ENCODE results near the gene ULK4.
"Not testable (repeated sequence)": the region's sequence is repeated elsewhere in the genome, so short reads cannot be mapped to it uniquely, and the experiment has no call there.

The ULK4 gene

DNA sequence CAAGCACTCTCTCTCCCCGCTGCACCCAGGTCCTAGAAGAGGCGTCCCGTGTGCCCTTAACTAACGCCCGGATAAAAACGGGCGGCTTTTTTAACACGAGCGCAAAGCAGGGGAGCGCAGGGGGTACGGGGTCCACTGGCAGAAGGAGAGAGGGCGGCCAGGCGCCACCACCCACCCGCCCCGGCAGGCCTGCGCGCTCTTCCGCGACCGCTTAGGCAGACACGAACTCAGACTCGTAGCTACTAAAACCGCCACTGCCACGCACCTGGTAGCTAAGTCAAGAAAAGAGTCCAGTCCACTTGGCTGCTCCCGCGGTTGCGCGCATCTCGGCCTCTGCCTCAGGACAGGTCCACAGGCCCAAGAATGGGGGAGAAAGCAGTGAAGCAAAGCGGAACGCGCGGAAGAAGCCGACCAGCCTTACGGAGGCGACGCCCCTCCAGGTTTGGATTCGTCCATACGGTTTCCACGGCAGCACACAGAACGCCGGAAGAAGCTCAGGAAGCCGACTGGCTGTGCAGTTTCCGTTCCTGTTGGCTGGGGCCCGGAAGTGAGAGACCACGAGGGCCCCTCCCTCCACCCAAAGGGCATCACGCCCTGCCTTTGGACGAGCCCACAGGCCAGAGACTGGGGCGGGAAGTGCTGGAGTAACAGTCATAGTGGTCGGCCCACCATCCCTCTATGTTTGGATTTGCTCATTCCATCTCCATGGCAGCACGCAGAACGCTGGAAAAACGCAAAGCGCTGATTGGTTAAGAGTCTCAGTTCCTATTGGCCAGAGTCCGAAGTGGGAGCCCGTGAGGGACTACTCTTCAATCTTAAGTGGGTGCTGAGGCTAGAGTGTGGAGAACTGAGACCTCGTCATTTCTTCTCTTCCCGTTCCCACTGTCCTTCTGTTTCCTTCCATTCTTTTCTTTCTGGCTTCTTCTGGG is at the start of gene ULK4:
TSS of gene ULK4 (minus strand) at position 353 of the 929 bp plus-strand sequence. CDS start 7,344 bp downstream, outside the sequence.
- DNase-seq: peak; percentile 94

DNA sequence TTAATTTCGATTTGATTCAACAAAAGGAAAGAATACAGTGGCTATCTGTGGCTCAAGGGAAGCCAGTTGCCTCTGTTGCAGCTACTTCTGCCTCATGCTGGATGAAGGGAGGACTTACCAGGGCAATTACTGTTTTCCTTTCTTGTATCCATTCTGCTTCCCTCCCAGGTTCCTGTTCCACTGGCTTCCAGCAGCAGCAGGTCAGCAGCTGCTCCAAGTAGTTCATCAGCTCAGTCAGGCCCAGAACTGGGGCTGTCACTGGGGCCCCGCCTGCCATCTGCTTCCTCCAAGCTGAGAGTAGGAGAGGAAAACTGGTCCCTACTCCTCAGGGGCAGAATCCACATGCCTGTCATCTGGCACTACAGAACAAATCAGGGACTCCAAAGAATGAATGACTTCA is 48.6 kb upstream of the ULK4 start:
- no peak for DNase-seq

DNA sequence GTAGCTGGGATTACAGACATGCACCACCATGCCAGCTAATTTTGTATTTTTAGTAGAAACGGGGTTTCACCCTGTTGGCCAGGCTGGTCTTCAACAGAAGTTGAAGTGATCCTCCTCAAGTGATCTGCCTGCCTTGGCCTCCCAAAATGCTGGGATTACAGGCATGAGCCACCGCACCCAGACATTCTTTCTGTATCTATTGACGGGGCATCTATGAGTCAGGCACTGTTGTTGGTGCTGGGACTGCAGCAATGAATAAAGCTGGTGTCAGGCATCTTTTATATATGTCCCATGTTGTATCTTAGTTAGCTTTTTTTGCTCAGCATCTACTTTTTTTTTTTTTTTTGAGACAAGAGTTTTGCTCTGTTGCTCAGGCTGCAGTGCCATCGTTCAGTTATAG is 47.6 kb upstream of the ULK4 start:
- no peak for DNase-seq

DNA sequence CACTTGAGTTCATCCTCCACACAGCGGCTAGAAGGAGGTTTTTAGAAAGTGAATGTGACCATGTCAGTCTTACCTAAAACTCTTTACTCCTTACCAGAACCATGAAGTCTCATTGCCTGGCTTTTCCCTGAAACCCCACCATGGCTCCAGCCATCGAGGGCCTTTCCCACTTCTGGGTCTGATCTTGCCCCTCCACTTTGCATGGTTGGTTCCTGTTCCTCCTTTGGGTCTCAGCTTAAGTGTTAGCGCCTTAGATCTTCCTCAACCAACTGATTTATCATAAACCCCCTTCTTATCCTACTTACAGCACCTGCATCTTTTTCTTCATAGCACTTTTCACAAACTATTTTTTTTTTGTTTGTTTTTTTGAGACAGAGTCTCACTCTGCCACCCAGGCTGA is 45.9 kb upstream of the ULK4 start:
- no peak for DNase-seq

DNA sequence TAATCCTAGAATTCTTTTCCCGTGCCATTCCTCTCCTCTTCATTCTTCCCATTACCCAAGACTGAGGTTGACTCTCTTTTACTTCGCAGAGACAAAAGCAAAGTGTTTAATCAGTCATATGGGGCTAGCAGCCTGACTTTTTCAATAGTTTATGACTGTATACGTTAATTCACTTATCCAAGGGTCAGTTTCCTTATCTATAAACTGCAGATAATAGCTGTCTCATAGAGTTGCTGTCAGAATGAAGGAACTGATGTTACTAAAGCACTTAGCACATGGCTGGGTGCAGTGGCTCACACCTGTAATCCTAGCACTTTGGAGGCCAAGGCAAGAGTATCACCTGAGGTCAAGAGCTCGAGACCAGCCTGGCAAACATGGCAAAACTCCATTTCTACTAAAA is 43.5 kb upstream of the ULK4 start:
- no peak for DNase-seq

DNA sequence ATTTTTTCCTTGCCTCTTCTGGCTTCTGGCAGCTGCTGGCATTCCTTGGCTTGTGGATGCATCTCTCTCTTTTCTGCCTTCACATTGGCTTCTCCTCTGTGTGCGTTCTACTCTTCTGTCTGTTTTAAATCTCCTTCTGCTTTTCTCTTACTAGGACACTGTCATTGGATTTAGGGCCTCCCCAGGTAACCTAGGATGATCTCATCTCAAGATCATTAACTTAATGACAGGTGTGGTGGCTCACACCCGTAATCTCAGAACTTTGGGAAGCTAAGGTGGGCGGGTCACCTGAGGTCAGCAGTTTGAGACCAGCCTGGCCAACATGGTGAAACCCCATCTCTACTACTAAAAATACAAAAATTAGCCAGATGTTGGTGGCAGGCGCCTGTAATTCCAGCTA is 40.9 kb upstream of the ULK4 start:
- no peak for DNase-seq

DNA sequence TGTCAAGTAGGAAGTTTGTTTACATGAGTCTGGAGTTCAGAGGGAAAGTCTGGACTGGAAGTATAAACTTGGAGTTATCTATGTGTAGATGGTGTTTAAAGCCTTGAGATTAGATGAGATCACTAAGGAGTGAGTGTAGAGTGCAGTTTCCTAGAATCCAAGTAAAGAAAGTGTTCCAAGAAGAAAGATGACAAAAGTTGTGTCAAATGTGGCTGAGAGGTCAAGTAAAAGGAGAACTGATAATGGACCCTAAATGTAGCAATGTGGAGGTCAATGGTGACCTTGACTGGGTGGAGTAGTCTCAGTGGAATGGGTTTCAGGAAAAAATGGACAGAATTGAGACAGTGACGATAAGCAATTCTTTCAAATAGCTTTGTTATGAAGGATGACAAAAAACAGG is 39.9 kb upstream of the ULK4 start:
- no peak for DNase-seq

DNA sequence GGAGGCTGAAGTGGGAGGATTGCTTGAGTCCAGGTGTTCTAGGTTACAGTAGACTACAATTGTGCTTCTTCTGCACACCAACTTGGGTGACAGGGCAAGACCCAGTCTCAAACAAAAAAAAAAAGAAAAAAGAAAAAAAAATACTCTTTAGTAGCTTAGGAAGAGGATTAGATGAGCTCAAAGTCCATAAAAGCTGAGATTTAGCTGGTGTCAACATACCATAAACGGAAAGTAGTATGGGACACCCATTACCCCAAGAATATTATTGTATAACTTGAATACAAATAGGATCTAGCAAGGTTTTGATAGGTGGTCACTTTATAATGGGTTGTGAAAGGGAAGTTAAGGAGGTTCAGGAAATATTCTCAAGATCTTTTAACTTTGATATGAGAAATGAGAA is 38.0 kb upstream of the ULK4 start:
- no peak for DNase-seq

DNA sequence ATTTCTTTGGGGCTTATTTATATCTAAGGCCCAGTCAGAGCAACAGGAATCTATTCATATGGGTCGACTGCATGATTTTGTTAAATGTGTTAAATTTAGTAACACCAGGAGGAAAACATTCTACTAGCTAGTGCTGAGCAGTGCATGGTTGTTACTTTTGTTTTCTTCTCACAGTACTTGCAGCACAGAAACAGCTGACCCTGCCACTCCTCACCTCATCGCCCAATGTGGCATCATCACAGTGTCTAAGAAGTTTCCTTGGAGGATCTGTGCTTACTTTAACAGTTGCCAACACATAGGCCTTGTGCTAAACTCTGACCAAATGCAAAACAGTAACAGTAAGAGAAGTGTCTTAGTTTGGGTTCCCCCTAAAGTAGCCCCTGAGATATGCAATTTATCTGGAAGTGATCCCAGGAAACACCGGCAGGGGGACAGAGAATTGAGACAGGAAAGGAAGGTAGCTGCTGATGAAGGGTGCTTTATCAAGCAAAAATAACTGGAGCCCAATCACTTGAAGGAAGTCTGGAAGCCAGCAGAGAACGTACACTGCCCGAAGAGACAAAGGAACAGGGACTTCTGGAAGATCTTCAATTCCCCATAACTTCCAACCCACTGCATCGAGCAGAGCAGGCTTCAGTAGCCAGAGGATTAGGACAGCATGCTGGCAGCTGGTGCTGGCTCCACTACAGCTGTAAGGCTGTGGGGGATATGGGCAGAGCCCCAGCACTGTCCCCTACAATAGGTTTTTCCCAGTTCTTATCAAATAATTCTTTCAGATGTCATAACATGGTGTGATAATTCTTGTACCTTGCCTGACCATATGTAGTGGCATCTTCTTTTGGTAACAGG is 36.0 kb upstream of the ULK4 start:
- no peak for DNase-seq

DNA sequence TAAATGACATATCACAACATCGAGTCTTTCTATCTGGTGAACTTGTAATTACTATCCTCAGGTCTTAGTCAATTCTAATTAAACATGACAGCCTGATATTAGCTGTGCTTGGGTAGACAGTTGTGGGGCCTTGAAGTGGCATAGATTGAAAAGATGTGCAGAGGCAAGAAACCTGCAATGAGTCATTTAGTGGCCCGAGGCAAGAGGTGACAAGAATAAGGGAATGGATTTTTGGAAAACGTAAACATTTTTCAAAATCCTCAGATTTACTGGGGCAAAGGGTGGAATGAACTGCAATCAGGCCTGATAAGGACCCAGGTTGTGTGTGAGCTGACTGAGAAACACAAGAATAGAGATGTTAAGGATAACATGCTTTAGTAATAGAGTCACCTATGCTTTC is 29.5 kb upstream of the ULK4 start:
- no peak for DNase-seq

DNA sequence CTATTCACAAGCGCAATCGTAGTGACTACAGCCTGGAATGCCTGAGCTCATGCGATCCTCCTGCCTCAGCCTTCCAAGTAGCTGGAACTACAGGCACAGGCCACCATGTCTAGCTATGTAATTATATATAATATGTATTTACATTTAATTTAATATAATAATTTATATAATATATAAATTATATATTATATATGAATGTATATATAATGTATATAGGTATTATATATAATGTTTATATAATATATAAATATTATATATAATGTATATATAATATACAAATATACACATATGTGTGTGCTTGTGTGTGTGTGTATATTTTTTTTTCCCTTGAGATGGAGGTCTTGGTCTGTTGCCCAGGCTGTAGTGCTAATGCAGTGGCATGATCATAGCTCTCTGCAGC is 27.6 kb upstream of the ULK4 start:
- DNase-seq: no peak

DNA sequence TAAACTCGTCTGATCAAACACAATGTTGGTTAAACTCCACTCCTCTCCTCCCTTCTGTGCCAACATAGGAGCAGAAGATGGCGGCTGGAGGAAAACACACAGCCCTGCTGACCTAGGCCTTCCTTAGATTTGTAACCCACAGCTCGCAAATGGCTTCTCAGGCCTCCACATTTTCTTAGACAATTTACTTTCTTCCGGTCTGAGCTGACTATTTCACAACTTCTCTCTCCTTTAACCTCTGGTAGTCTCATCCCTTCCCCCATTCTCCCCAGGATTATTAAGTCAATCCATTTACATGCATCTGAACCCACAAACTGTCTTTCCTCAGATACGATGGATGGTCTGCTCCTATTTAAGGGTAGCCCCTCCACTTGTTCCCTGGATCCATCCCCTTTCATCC is 25.7 kb upstream of the ULK4 start:
- no peak for DNase-seq

DNA sequence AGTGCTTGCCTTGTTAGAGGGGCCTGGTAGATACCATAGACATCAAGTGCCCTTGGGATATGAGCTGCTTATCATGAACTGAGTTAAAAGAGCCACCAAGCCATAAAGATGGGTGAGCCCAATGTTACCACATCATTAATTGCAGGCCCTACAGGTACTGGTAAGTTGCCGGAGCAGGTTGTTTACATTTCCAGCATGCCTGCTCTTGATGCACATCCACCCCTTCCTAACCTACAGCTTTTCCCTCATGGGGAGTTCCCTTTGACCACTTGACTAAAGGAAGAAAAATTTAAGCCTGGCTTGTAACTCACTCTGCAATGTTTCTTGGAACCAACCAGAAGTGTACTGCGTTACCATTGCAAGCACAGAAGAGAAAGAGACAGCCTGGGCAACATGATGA is 24.7 kb upstream of the ULK4 start:
- no peak for DNase-seq

DNA sequence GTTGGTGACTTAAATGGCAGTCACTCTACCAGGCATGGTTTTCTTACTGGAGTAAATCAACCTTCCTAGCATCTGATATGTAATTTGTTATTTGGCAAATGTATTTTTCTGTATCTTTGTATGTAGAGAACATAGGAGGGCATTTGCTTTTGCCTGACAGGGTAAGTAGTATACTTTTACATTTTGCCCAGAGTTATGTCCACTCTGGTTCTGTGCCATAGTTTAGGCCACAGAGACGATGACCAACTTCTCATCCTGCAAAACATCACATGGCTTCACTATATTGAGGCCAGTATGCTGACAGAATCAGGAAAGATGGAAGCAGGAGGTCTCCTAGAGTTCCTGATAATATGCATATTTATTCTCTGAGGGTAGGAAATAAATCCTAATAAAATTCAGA is 23.1 kb upstream of the ULK4 start:
- no peak for DNase-seq

DNA sequence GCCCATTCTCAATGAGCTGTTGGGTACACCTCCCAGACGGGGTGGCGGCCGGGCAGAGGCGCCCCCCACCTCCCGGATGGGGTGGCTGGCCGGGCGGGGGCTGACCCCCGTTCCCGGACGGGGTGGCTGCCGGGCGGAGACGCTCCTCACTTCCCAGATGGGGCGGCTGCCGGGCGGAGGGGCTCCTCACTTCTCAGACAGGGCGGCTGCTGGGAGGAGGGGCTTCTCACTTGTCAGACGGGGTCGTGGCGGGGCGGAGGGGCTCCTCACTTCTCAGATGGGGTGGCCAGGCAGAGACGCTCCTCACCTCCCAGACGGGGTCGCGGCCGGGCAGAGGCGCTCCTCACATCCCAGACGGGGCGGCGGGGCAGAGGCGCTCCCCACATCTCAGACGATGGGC is 21.2 kb upstream of the ULK4 start:
- not testable (repeated sequence) for DNase-seq

DNA sequence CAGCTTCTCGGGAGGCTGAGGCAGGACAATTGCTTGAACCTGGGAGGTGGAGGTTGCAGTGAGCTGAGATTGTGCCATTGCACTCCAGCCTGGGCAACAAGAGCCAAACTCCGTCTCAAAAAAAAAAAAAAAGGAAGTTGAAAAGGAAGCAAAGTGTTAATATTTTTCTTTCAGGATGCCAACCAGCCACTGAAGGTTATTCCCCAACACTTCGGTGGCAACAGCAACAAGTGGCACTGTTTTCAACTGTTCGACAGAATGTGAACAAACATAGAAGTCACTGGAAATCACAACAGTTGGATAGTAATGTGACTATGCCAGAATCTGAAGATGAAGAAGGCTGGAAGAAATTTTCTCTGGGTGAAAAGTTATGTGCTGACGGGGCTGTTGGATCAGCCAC is 15.5 kb upstream of the ULK4 start:
- not testable (repeated sequence) for DNase-seq

DNA sequence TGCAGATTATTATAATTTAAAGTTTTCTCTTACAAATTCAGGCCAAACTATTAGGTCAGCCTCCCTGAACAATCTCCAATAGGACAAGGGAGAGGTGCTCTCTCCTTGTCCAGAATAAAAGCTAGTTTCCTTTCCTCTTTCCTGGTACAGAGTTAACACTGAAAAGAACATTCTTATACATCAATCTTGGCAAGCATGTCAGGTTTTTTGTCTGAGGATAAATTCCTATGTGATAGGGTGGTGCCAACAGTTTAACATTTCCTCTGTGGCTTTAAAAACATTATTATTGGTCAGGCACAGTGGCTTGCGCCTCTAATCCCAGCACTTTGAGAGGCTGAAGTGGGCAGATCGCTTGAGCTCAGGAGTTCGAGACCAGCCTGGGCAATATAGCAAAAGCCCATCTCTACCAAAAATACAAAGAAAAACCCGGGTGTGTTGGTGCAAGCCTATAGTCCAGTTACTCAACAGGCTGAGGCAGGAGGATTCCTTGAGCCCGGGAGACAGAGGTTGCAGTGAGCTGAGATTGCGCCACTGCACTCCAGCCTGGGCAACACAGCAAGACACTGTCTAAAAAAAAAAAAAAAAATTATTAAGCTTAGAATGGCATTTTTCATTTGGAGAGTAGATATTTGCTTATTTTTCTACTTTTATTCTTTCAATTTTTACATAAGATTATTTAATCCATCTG is 13.7 kb upstream of the ULK4 start:
- no peak for DNase-seq

DNA sequence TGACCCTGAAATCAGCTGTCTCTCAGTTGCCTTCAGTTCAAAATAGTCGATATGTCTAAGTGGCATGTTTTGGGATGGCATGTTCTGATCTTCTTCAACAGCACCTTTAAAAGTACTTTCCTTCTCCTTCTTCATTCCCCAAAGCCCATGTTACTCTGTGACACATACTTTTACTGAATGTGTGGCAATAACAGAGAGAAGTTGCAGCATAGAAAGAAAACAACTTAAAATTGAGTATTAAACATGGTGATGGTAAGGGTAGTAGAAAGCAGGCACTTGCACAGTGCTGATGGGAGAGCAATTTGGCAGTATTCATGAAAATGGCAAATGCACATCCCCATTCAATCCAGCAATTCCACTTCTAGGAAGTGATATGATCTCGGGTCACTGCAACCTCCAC is 12.3 kb upstream of the ULK4 start:
- no peak for DNase-seq

DNA sequence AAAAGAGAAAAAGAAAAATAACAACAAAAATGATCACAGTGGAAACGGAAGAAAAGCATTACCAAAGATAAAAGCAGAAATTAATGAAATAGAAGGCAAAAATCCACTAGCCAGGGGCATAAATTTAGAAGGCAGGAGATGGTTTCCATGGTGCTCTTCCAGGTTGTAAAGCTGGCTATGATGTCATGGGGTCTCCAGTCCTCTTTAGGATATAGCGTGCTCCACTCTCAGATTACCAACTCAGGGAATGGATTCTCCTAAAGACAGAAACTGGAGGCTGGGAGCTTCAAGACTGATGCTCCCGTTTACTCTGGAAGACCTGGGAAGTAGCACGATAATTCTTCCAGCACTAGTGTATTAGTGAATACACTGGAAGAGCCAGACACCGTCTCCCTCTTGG is 10.9 kb upstream of the ULK4 start:
- DNase-seq: no peak

DNA sequence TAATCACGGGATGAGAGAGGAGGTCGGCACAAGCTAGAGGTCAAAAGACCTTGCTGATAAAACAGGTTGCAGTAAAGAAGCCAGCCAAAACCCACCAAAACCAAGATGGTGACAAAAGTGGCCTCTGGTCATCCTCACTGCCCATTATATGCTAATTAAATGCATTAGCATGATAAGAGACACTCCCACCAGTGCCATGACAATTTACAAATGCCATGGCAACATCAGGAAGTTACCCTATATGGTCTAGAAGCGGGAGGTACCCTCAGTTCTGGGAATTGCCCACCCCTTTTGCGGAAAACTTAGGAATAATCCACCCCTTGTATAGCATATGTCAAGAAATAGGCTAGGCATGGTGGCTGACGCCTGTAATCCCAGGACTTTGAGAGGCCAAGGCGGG is 4.3 kb upstream of the ULK4 start:
- DNase-seq: no peak

DNA sequence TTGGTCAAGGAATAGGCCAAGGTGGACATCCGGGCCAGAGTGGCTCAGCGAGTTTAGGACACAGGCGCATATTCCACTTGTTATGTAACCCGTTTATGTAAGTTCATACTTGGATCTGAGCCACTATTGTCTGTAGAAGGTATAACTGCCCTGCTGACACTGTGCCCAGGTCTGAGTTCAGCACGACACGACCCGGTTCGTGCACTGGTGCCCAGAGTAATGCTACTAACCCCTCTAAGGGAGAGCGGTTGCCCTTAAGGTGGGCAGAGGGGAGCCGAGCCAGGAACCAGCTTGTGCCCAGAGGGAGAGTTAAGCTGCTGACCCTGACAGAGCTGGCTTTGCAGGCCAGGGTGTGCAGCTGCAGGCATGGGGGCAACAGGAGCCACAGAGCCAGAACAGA is 1.9 kb upstream of the ULK4 start:
- DNase-seq: no peak

DNA sequence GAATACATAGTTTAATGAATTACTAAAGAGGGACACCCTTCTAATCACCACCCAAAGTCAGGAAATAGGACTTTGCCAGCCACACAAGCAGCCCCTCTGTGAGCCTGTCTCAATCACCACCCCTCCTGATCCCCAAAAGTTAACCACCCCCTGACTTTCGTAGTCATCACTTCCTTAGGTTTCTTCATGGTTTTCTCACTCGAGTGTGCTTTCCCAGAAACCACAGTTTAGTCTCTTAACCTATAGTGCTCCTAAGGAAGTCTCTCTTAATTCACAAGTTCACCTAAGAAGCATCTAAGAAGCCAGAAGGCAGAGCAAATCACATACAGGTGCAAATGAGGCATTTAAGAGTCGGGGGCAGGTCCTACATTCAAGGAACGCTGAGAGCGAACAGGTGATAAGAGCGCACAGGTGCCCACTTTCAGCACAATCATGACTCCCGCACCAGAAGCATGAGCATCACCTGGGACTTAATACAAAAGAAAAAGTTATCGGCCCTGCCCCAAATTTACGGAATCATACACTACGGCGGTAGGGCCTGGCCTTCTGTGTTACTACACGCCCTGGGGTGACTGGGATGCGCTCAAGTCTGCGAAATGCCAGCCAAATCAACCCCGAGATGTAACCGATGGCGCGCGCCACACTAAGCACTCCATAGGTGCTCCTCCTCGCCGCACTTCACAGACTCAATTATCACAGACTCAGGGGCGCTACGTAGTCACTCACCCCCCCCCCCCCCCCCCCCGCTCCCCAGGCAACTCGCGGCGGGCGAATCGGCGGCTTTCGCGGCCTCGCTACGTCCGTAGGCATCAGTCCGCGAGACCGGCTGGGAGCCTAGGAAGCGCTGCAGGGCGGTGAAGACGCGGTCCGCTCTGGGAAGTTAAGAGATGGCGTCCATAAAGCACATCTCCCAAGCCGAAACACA is 815 bp downstream of the ULK4 start:
- DNase-seq: peak; percentile 49
